Measurements from ENCODE around the gene OTP. TPM values are rescaled to one million over a fixed set of nuclear protein-coding genes. Genes with fewer than 3 reads are reported as not detected.
"Not testable (repeated sequence)": the region's sequence is repeated elsewhere in the genome, so short reads cannot be mapped to it uniquely, and the experiment has no call there.

The OTP gene
- total RNA-seq, 1 donor from 2014 or later: not detected

- DNase-seq (ENCODE audit: low spot score in 2 of 2): no peak
- no peak for FAIRE-seq
These were observed 17.1 kb downstream of the OTP start for GRCh38 chr5:77621440-77621839.

GRCh38 chr5:77620405-77620804 lies 18.1 kb downstream of the OTP start:
- FAIRE-seq: no peak
- no peak for DNase-seq (ENCODE audit: low spot score in 2 of 2)

GRCh38 chr5:77616920-77617319 lies 21.6 kb downstream of the OTP start:
- FAIRE-seq (no peak), DNase-seq (ENCODE audit: low spot score in 2 of 2) (no peak)

GRCh38 chr5:77608927-77609326 lies 29.6 kb downstream of the OTP start:
- FAIRE-seq; DNase-seq (ENCODE audit: low spot score in 2 of 2): not testable (repeated sequence)

- FAIRE-seq: no peak
- no peak for DNase-seq (ENCODE audit: low spot score in 2 of 2)
These were observed 31.2 kb downstream of the OTP start for GRCh38 chr5:77607324-77607723.

GRCh38 chr5:77606279-77606678 lies 32.2 kb downstream of the OTP start:
- FAIRE-seq: no peak
- DNase-seq (ENCODE audit: low spot score in 2 of 2): no peak

GRCh38 chr5:77599679-77600078 lies 38.8 kb downstream of the OTP start:
- FAIRE-seq (no peak), DNase-seq (ENCODE audit: low spot score in 2 of 2) (no peak)

GRCh38 chr5:77590347-77590746 lies 48.2 kb downstream of the OTP start:
- DNase-seq (ENCODE audit: low spot score in 2 of 2) (no peak), FAIRE-seq (no peak)

GRCh38 chr5:77588175-77588574 lies 50.3 kb downstream of the OTP start:
- DNase-seq (ENCODE audit: low spot score in 2 of 2) (no peak), FAIRE-seq (no peak)

GRCh38 chr5:77586101-77586500 lies 52.4 kb downstream of the OTP start:
- FAIRE-seq (peak; percentile 92), DNase-seq (ENCODE audit: low spot score in 2 of 2) (no peak)

GRCh38 chr5:77582143-77582542 lies 56.4 kb downstream of the OTP start:
- not testable (repeated sequence) for FAIRE-seq; DNase-seq (ENCODE audit: low spot score in 2 of 2)

Other genes starting within 250 kb of the OTP start
- gene WDR41, start 146.4 kb downstream of the OTP start, total RNA-seq: 87.2 TPM
- 106 TPM for gene TBCA, start 137.6 kb upstream of the OTP start, total RNA-seq